C4-2B (cell line): ENCODE measurements around the gene SLC25A11.

Experiments
- ZFX ChIP-seq: fragments of 450-650 bp; IDR thresholded peaks from 2 replicates; pipeline ENCODE4 v1.6.1; 2017
- TF ChIP-seq, protein P1 (sequence below): fragments of 450-650 bp; conservative IDR thresholded peaks from 2 replicates; pipeline ENCODE4 v1.5.1; 2017; ENCODE audit warnings: mild to moderate bottlenecking

DNA sequence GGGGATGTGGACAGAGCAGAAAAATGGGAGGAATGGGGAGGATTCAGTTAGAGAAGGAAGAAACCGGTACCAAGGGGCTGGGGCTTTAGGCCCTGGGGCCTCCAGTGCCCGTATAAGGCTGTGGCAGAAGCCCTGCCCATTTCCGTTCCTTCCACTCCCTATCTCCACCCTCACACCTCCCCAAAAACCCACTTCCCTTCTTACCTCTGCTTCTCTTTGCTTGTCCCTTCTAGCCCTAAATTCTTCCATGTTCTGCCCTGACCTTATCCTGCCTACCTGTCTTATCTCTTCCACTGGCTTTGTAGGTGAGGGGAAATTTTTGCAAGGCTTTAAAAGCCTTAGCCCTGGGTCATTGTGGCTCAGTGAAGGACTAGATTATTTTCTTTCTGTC lies 4.3 kb upstream of the SLC25A11 start:
- TF ChIP-seq, protein P1, sequence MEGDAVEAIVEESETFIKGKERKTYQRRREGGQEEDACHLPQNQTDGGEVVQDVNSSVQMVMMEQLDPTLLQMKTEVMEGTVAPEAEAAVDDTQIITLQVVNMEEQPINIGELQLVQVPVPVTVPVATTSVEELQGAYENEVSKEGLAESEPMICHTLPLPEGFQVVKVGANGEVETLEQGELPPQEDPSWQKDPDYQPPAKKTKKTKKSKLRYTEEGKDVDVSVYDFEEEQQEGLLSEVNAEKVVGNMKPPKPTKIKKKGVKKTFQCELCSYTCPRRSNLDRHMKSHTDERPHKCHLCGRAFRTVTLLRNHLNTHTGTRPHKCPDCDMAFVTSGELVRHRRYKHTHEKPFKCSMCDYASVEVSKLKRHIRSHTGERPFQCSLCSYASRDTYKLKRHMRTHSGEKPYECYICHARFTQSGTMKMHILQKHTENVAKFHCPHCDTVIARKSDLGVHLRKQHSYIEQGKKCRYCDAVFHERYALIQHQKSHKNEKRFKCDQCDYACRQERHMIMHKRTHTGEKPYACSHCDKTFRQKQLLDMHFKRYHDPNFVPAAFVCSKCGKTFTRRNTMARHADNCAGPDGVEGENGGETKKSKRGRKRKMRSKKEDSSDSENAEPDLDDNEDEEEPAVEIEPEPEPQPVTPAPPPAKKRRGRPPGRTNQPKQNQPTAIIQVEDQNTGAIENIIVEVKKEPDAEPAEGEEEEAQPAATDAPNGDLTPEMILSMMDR = no peak
- no peak for TF ChIP-seq ZFX
